HG03432 (cell line): ENCODE data around the gene SSH2.
"Not testable (repeated sequence)": the region's sequence is repeated elsewhere in the genome, so short reads cannot be mapped to it uniquely, and the experiment has no call there.

Experiments used
- ATAC-seq: cut with Tn5 transposase; IDR thresholded peaks from one replicate; pipeline ENCODE4 v1.9.1; 2021; ENCODE audit warnings: mild to moderate bottlenecking, moderate library complexity; ENCODE audit not compliant: unreplicated experiment

The SSH2 gene

GRCh38 chr17:29874931-29875596 is 55.0 kb downstream of the SSH2 start:
- ATAC-seq: no peak

DNA sequence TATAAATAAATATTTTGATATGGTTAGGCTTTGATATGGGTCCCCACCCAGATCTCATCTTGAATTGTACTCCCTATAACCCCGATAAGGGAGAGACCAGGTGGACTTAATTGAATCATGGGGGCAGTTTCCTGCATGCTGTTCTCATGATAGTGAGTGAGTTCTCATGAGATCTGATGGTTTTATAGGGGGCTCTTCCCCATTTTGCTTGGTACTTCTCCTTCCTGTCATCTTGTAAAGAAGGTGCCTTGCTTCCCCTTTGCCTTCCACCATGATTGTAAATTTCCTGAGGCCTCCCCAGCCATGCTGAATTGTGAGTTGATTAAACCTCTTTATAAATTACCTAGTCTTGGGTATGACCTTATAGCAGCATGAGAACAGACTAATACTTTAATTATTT is 55.7 kb downstream of the SSH2 start:
- ATAC-seq: not testable (repeated sequence)

DNA sequence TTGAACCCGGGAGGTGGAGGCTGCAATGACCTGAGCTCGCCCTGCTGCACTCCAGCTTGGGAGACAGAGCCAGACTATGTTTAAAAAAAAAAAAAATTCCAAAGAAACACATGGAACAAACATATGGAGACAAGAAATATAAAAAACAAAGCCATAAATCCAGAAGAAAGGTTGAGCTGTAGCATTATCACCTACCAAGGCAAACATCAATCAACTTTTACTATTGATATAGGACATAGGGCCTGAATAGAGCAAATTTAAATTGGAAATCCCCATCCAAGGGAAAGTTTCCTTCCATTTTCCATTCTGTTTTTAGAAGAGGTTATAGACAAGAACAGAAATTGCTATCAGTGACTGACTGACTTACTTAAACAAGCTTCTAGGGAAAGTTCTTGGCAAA is 56.6 kb downstream of the SSH2 start:
- ATAC-seq: no peak

DNA sequence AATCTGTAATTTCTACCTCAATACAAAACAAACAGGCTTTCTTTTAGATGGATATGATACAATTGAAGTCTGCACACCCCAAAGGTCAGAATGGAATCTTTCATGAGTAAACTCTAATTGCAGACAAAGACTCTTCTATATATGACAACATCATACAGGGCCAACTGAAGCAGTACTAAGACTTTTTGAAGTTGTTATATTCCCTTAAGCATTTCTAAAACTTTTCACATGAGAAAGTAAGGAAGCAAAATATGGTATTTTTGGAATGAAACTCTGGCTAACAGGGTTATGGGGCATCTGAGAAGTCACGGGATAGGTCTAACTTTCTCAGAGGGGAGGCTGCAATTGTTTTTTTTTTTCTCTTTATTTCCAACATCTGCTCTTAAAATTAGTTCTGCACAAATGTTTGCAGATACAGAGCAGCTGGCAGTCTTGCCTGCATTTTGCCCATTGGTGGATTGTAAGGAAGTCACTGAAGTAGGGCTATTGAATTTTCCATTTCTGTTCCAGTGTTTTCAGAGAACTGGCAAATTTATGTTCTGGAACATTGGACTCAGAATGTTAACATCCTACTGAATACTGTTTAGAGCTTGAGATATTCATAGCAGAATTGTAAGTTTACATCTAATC is 59.1 kb downstream of the SSH2 start:
- ATAC-seq: no peak

DNA sequence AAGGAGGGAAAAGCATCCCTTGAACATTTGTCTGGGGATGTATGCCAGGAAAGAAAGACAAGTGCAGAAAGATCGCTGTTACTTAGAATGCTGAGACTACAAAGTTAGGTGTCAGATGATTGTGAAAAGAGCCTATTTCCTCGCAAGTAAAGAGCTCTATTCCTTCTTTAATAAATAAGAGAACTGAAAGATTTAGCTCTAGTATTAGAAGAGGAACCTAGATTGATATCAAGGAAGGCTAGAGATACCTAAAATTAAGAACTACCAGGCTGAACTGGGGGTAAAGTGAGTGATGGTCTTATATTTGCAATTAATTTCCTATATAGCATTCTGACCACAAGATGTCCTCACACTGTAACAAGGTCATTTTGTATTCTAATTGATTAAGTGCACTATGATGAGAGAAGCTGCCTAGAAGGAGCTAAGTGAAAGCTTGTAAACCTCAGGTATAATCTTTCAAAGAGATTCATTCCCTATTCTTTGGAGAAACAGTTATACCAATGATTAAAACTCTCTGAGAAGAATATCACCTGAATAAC is 62.3 kb downstream of the SSH2 start:
- no peak for ATAC-seq

DNA sequence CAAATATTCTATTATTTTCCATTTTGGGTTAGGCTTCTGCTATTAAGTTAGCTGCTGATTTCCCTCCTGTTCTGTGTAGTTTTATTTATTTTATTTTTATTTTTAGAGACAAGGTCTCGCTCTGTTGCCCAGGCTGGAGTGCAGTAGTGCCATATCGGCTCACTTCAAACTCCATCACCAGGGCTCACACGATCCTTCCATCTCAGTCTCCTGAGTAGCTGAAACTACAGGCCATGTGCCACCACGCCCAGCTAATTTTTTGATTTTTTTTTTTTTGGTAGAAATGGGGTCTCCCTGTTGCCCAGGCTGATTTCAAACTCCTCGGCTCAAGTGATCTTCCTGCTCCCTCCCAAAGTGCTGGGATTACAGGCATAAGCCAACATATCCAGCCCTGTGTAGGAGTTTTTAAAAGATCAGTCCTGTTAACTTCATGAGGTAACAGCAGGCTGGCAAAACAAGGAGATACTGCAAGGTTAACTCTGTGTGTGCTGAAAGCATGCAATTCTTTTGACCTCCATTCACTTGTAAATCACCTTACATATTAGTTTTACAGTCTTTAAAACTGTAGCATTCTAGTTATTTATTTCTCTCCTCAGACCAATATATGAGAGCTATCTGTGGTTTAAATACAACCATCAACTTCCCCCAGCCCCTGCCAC is 63.2 kb downstream of the SSH2 start:
- ATAC-seq: no peak

GRCh38 chr17:29864615-29865014 is 65.4 kb downstream of the SSH2 start:
- ATAC-seq: no peak

GRCh38 chr17:29864123-29864522 is 65.9 kb downstream of the SSH2 start:
- ATAC-seq: not testable (repeated sequence)

GRCh38 chr17:29862951-29863350 is 67.1 kb downstream of the SSH2 start:
- no peak for ATAC-seq

- ATAC-seq: no peak
These were observed 67.9 kb downstream of the SSH2 start for GRCh38 chr17:29862127-29862526.

- ATAC-seq: not testable (repeated sequence)
These were observed 70.6 kb downstream of the SSH2 start for GRCh38 chr17:29859445-29859844.

- no peak for ATAC-seq
These were observed 72.2 kb downstream of the SSH2 start for GRCh38 chr17:29857823-29858222.

GRCh38 chr17:29857105-29857504 is 72.9 kb downstream of the SSH2 start:
- ATAC-seq: not testable (repeated sequence)

DNA sequence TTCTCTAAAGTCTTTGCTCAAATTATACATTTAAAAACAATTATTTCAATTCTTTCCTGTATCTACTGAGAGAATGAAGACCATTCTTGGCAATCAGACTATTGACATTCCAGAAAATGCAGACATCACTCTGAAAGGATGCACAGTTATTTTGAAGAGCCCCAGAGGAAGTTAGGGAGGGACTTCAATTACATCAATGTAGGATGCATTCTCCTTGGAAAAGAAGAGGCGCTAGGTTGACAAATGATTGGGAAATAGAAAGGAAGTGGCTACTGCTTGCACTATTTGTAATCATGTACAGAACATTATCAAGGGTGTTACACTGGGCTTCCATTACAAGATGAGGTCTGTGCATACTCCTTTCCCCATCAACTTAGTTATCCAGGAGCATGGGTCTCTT is 74.3 kb downstream of the SSH2 start:
- ATAC-seq: no peak

DNA sequence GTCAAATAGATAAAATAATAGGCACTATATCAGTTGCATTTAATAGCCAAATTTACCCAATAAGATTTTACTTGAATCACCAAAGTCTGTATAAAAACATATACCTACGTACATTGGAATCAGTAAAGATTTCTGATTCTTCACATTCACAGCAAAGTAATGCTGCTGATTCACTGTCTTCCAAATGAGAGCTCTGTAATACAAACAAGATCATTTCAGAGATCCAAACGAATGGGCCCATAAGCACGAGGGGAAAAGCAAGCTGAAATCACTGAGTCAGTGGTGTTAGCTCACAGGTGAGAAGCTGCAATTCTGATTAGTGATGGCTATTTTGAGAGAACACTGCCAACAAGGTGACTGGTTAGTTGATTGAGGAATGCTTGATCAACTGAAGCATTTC is 81.3 kb downstream of the SSH2 start:
- no peak for ATAC-seq

DNA sequence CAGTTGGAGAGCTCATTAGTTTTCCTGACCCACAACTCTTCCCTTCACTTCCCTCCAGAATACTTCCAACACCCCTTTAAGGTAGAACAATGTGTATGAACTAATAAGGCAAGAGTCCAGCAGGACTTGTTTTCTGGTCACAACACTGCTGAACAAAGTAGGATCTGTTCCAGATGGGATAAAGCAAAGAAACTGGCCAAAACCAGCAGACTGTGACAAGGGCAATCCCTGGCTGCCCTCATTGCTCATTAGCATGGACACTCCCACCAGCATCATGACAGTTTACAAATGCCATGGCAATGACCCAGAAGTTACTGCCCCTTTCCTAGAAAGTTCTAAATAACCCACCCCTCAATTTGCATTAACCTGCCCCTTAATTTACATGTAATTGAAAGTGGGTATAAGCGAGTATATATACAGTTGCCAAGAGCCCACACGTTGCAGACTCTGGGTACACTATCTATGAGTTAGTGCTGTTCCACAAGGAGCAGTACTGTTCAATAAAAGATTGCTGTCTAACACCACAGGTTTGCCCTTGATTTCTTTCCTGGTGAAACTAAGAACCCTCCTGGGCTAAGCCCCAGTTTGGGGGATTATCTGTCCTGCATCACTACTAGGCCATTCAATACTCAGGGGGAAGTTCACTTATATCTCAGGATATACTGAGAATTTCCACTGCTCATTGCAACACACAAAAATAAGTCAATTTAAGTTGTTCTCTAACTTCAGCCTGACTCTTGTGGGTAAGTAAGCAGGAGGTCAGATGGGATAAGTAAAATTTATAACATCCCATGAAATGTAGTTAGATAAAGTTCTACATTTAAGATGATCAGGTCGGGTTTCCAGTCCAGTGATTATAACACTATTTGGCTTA is 82.3 kb downstream of the SSH2 start:
- no peak for ATAC-seq

- no peak for ATAC-seq
These were observed 82.9 kb downstream of the SSH2 start for GRCh38 chr17:29847118-29847517.

GRCh38 chr17:29846298-29846697 is 83.7 kb downstream of the SSH2 start:
- ATAC-seq: no peak

GRCh38 chr17:29844339-29845048 is 85.5 kb downstream of the SSH2 start:
- ATAC-seq: no peak

- no peak for ATAC-seq
These were observed 89.1 kb downstream of the SSH2 start for GRCh38 chr17:29840884-29841283.
